Retinal pigment epithelial cell (primary cell): ENCODE data around the gene SIAH3.
"Not testable (repeated sequence)": the region's sequence is repeated elsewhere in the genome, so short reads cannot be mapped to it uniquely, and the experiment has no call there.

Source experiments
- DNase-seq: peaks from one replicate; pipeline ENCODE4 v3.0.0-alpha.2; 2010; ENCODE audit warnings: low read depth
- H3K4me3 ChIP-seq: 2 replicates; pipeline ENCODE4 v1.5.1; 2011; ENCODE audit warnings: mild to moderate bottlenecking, low read length, control low read depth, moderate library complexity
- TF ChIP-seq, protein P1 (sequence below): conservative IDR thresholded peaks from 2 replicates; pipeline ENCODE4 v1.5.1; 2011; ENCODE audit warnings: low read depth, low read length, control low read depth, inconsistent platforms

Gene SIAH3

DNA sequence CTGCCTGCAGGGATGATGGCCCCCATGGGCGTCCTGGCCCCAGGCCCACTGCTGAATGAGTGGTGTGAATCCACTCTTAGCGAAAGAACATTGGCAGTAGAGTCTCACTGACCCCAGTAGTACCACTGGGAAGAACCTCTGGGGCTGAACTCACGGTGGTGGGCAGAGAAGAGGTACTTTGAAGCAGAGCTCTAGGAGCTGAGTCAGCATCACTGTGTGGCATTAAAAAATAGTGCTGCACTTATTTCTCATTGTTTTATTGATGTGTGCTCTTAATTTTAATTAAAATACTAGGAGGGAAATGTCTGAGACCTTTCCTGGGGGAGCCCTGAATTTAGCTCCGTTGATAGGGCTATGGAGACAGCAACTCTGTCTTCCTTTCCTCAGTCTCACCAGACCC is 88.1 kb downstream of the SIAH3 start:
- no peak overlapping the region for H3K4me3 ChIP-seq
- no peak for DNase-seq
- TF ChIP-seq, protein P1, sequence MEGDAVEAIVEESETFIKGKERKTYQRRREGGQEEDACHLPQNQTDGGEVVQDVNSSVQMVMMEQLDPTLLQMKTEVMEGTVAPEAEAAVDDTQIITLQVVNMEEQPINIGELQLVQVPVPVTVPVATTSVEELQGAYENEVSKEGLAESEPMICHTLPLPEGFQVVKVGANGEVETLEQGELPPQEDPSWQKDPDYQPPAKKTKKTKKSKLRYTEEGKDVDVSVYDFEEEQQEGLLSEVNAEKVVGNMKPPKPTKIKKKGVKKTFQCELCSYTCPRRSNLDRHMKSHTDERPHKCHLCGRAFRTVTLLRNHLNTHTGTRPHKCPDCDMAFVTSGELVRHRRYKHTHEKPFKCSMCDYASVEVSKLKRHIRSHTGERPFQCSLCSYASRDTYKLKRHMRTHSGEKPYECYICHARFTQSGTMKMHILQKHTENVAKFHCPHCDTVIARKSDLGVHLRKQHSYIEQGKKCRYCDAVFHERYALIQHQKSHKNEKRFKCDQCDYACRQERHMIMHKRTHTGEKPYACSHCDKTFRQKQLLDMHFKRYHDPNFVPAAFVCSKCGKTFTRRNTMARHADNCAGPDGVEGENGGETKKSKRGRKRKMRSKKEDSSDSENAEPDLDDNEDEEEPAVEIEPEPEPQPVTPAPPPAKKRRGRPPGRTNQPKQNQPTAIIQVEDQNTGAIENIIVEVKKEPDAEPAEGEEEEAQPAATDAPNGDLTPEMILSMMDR, result no peak

DNA sequence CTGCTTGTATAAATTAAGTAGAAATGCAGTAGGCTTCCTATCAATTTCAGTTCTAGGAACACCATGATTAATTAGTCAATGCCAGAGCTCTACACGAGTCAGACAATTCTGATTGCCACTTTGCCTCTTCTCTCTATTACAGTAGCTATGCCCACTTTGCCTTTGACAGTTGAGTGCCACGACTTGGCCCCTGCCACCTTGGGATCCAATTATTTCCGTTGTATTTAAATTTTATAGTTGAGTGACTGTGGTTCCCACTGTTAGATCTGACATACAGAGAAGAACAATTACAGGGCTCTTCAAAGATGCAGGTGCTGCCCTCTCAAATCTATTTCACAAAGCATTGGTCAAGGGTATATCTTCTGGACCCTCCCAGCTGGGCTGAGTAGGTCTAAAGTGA is 94.0 kb downstream of the SIAH3 start:
- DNase-seq, result not testable (repeated sequence)

DNA sequence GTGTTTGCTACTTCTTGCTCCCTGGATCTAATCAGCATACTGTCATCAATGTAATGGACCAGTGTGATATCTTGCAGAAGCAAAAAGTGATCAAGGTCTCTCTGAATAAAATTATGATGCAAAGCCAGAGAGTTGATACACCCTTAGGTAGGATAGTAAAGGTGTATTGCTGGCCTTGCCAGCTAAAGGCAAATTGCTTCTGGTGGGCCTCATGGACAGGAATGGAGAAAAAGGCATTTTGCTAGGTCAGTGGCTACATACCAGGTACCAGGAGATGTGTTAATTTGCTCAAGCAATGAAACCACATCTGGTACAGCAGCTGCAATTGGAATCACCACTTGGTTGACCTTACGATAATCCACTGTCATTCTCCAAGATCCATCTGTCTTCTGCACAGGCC is 95.1 kb downstream of the SIAH3 start:
- not testable (repeated sequence) for H3K4me3 ChIP-seq, DNase-seq

More for the DNA sequence above, 94.0 kb downstream of the SIAH3 start:
- H3K4me3 ChIP-seq, result not testable (repeated sequence)

DNA sequence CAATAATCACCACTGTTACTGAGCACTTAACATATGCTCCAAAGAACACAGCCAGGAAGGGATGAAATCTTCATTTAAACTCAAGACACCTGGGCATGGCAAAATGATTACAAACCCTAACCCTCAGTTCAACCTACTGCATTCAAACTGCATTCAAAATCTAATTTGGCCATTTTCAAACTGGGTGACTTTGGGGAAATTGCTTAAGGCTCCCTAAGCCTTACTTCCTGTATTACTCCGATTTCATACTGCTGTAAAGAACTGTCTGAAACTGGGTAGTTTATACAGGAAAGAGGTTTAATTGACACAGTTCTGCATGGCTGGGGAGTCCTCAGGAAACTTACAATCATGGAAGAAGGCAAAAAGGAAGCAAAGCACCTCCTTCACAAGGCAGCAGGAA is 99.0 kb downstream of the SIAH3 start:
- DNase-seq, result no peak
- no peak overlapping the region for H3K4me3 ChIP-seq
- TF ChIP-seq, protein P1, result no peak

DNA sequence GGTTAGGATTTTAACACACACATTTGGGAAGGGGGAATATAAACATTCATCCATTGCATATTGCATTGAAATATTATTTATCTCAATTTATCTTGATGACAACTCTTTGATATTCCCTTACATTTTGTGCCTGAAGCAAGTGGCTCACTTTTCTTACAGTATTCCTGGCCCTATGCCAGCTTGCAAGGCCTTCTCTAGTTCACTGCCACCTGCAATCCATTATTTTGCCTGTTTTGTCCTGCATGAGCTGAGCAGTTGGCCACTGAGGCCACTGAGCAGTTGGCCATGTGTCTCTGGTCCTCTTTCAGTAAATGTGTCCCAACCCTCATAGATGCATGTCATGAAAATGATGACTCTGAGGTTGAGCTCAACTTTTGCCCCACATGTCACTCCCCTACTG is 99.7 kb downstream of the SIAH3 start:
- DNase-seq, result no peak
- TF ChIP-seq, protein P1, result no peak
- no peak overlapping the region for H3K4me3 ChIP-seq

DNA sequence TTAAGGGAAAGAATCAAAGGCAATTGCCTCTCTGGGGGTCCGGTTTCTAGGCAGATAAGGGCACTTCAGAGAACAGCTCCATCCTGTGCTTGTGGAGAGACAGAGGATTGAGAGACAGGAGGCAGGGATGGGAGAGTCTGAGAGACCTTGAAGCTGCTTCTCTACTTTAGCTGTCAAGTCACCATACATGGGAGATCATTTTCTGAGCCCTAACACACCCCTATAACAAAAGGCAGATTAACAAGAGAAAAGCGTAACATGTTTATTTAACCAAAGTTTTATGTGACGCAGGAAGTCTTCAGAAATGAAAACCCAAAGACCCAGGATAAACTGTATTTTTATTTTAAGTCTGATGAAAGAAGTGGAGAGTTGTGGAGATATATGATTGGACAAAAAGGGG is 101.0 kb downstream of the SIAH3 start:
- H3K4me3 ChIP-seq, result no peak overlapping the region
- TF ChIP-seq, protein P1, result no peak
- no peak for DNase-seq

DNA sequence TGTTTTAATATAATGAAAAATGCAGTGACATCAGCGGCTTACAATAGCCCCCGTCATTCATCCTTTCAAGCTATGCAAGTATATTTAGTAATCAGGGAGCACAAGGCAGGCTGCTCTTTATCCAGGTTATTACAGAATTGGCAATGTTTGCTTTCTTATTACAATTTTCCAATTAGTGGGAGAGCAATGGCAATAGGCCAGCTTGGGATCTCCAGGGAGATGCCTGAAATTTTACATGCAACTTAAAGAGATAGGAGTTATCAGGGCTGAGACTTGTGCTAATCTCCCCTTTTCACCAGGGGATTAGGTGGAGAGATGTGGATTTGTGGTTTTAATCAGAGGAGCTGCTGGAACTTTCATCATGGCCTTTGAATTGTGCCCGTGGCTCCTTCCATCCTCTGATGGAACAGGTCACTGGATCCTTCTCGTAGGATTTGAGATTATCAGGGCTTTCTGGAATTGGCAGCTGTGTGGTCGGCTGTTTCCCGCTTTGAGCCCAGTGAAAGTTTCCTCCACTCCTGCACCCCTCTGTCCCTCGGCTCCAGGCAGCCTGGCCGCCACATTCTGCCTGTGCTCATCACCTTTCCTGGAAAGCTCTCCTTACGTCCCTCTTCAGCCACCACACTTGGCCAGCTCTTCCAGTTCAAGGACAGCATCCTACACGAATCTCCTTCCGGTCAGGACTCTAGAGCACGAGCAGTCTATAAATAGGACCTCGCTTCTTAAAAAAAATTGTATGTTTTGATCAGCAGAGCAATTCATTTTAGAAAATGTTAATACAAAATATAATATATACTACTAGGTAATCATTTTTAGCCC is 102.4 kb downstream of the SIAH3 start:
- peak; percentile 87 for DNase-seq
- no peak overlapping the region for H3K4me3 ChIP-seq
- TF ChIP-seq, protein P1, result no peak

DNA sequence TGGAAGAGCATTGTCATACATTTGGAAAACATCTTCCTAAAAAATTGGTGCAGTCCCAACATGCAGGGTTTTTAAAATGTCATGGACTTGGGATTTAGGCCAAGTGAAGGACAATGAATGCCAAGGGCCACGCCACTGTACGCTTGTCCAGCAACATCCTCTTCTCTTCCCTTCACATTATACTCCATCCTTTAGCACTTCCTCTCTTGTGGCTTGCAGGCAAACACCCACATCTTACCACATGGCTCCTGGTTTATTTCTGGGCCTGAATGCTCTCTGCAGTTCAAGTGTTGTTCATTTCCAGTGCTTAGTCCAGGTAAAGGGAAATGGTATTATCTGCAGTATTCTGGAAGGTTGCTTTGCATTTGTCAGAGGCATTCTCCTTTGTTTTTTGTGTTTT is 104.5 kb downstream of the SIAH3 start:
- no peak overlapping the region for H3K4me3 ChIP-seq
- DNase-seq, result no peak
- TF ChIP-seq, protein P1, result no peak
